CD4-positive, alpha-beta T cell (primary cell): Measurements from ENCODE around the gene HIC1. TPM values are rescaled to one million over a fixed set of nuclear protein-coding genes. Genes with fewer than 3 reads are reported as not detected.

Experiments used
- ATAC-seq: fragments of 200-7000 bp; cut with Tn5 transposase; one replicate; pipeline ENCODE4 v1.10.0; 2022; ENCODE audit warnings: mild to moderate bottlenecking; ENCODE audit not compliant: poor library complexity
- CTCF ChIA-PET: fragments of 350-600 bp; sonication (Branson Sonifier 250); formaldehyde crosslinking; loops from one replicate; lab custom pipeline; 2021; ENCODE audit warnings: antibody characterized with exemption, inconsistent platforms; lab: Charles Lee
- POLR2A ChIA-PET: fragments of 350-600 bp; sonication (Branson Sonifier 250); formaldehyde crosslinking; loops from one replicate; lab custom pipeline; 2021; ENCODE audit warnings: antibody characterized with exemption, inconsistent platforms; lab: Charles Lee
- DNase-seq, 14 experiments: peaks; one replicate each; pipeline ENCODE4 v3.0.0-alpha.2; 2013 to 2020; ENCODE audit warnings: mixed read lengths in 2 of 14
- H3K27ac ChIP-seq, 2 donors: one replicate each; pipeline versions ENCODE4 v1.5.1 to v1.7.0; 2013; ENCODE audit warnings: low read length in 2 of 2, low read depth in 1 of 2, mild to moderate bottlenecking in 1 of 2
- H3K27me3 ChIP-seq, 2 experiments: 1 replicate in 1 of 2; 2 replicates in 1 of 2; pipeline versions ENCODE4 v1.6.1 to v1.7.0; 2013; ENCODE audit warnings: low read length in 2 of 2, control low read depth in 1 of 2, mild to moderate bottlenecking in 1 of 2, moderate library complexity in 1 of 2; ENCODE audit not compliant: insufficient read depth in 2 of 2, control insufficient read depth in 1 of 2
- H3K36me3 ChIP-seq: one replicate; pipeline ENCODE4 v1.6.1; 2013; ENCODE audit warnings: low read length, control low read depth; ENCODE audit not compliant: insufficient read depth
- H3K4me1 ChIP-seq: one replicate; pipeline ENCODE4 v1.6.1; 2013; ENCODE audit warnings: low read length, control low read depth; ENCODE audit not compliant: insufficient read depth
- H3K4me3 ChIP-seq: one replicate; pipeline ENCODE4 v1.5.1; 2013; ENCODE audit warnings: mild to moderate bottlenecking, low read length, moderate library complexity
- H3K9me3 ChIP-seq, 2 experiments: 1 replicate in 1 of 2; 2 replicates in 1 of 2; pipeline versions ENCODE4 v1.6.1 to v1.7.0; 2013; ENCODE audit warnings: low read length in 2 of 2, mild to moderate bottlenecking in 2 of 2, control low read depth in 1 of 2, moderate library complexity in 1 of 2; ENCODE audit not compliant: control insufficient read depth in 1 of 2, insufficient read depth in 1 of 2
- H3K27ac Mint-ChIP-seq: one replicate; pipeline ENCODE4 v1.8.0; 2020; ENCODE audit warnings: mixed read lengths
- H3K27me3 Mint-ChIP-seq: one replicate; pipeline ENCODE4 v1.8.0; 2021; ENCODE audit warnings: mixed read lengths
- H3K36me3 Mint-ChIP-seq: one replicate; pipeline ENCODE4 v1.8.0; 2021; ENCODE audit warnings: low read depth, mixed read lengths
- H3K4me1 Mint-ChIP-seq: one replicate; pipeline ENCODE4 v1.8.0; 2021; ENCODE audit warnings: low read depth, mixed read lengths
- H3K4me3 Mint-ChIP-seq: one replicate; pipeline ENCODE4 v1.8.0; 2020; ENCODE audit warnings: mild to moderate bottlenecking, mixed read lengths
- H3K9me3 Mint-ChIP-seq: one replicate; pipeline ENCODE4 v1.8.0; 2020; ENCODE audit warnings: mixed read lengths
- CTCF ChIP-seq: fragments of 200-600 bp; IDR thresholded peaks from one replicate; pipeline ENCODE4 v1.8.0; 2022; ENCODE audit warnings: antibody characterized with exemption, mild to moderate bottlenecking
- intact Hi-C, 2 experiments: fragments of 100-400 bp; cut with DNase I in 1 of 2; cut with micrococcal nuclease in 1 of 2; formaldehyde crosslinking; loops; one replicate each; pipeline versions ENCODE4 v1.15.1 to v1.9.0; 2023 to 2025; cut with DNase I, micrococcal nuclease
- total RNA-seq, 174 experiments: library from RNA in 2 of 174; stranded (reverse) in 2 of 174; gene quantifications; one replicate each; pipeline ENCODE4 v1.2.3 and lab custom pipeline; 2021 to 2026

Gene HIC1
- total RNA-seq, 2 experiments from 2014 or later: 2.4 to 3.0 TPM

DNA sequence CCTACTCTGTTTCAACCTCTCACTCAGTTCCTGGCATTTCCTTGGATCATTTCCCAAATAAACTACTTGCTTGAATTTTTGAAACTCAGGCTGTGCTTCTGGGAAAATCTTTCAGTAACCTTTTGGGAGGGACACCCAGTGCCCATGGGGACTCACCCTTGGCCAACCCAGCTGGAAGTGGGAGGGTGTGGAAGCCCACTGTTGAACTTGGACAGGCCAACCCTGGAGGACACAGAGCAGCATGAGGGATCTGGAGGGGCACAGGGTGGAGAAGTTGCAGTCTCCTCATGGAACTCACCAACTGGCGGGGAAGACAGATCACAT lies 40.9 kb upstream of the HIC1 start:
- Histone ChIP-seq H3K27ac (no peak overlapping the region), H3K4me3 (no peak overlapping the region), H3K4me1 (no peaks in the 10 kb centered on the region), H3K9me3 (no peaks in the 10 kb centered on the region), H3K36me3 (no peaks in the 10 kb centered on the region), H3K27me3 (peaks cover 0 to 15% of the 10 kb centered on the region in 2 experiments)
- ChIA-PET POLR2A (no interaction called here), CTCF (no interaction called here)
- Mint-ChIP-seq H3K4me3 (no peak overlapping the region), H3K27ac (no peak overlapping the region), H3K36me3 (no peaks in the 10 kb centered on the region), H3K27me3 (peaks cover 27% of the 10 kb centered on the region), H3K4me1 (no peaks in the 10 kb centered on the region), H3K9me3 (no peaks in the 10 kb centered on the region)
- no peak for TF ChIP-seq CTCF
- intact Hi-C loops: no loop called here
- ATAC-seq (no peak), DNase-seq (no peak)

DNA sequence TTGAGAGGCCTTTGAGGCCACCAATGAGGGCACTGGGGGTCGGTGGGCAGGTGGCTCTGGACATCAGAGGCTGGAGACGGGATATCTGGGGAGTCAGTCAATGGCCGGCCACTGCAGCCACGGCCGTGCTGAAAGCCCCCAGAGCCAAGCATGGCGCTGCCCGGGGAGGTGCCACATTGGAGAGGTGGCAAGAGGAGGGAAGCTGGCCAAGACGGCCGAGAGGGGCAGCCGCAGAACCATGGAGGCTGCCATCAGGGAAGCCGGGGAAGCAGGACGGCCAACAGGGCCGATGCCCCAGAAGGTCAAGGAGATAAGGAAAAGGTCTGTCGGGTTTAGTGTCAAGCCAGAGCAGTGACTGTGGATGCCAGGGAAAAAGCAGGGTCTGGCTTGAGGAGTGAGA lies 39.6 kb upstream of the HIC1 start:
- Histone ChIP-seq H3K27ac (no peak overlapping the region), H3K9me3 (no peaks in the 10 kb centered on the region), H3K4me1 (no peaks in the 10 kb centered on the region), H3K36me3 (no peaks in the 10 kb centered on the region), H3K4me3 (no peak overlapping the region), H3K27me3 (peaks cover 0 to 19% of the 10 kb centered on the region in 2 experiments)
- Mint-ChIP-seq H3K36me3 (no peaks in the 10 kb centered on the region), H3K27ac (no peak overlapping the region), H3K9me3 (no peaks in the 10 kb centered on the region), H3K27me3 (peaks cover 33% of the 10 kb centered on the region), H3K4me3 (no peak overlapping the region), H3K4me1 (no peaks in the 10 kb centered on the region)
- DNase-seq (no peak), ATAC-seq (no peak)
- ChIA-PET POLR2A (no interaction called here), CTCF (no interaction called here)
- TF ChIP-seq CTCF: no peak
- intact Hi-C loops: no loop called here

- Histone ChIP-seq H3K4me1 (peaks cover 4% of the 10 kb centered on the region), H3K27me3 (peaks cover 0 to 16% of the 10 kb centered on the region in 2 experiments), H3K27ac (no peak overlapping the region), H3K36me3 (no peaks in the 10 kb centered on the region), H3K4me3 (no peak overlapping the region), H3K9me3 (no peaks in the 10 kb centered on the region)
- ATAC-seq (no peak), DNase-seq (no peak)
- Mint-ChIP-seq H3K9me3 (no peaks in the 10 kb centered on the region), H3K36me3 (no peaks in the 10 kb centered on the region), H3K4me1 (no peaks in the 10 kb centered on the region), H3K27ac (no peak overlapping the region), H3K4me3 (no peak overlapping the region), H3K27me3 (peaks cover 33% of the 10 kb centered on the region)
- POLR2A ChIA-PET: no interaction called here
- no peak for TF ChIP-seq CTCF
- intact Hi-C loops: no loop called here
- CTCF ChIA-PET: no interaction called here
Observed at GRCh38 chr17:2016494-2016893, 38.4 kb upstream of the HIC1 start.
